HG02852 (cell line): ENCODE measurements around the gene ZCCHC24.

Source experiments
- ATAC-seq: cut with Tn5 transposase; IDR thresholded peaks from one replicate; pipeline ENCODE4 v1.9.1; 2021; ENCODE audit warnings: mild to moderate bottlenecking, moderate library complexity; ENCODE audit not compliant: unreplicated experiment

Gene ZCCHC24

DNA sequence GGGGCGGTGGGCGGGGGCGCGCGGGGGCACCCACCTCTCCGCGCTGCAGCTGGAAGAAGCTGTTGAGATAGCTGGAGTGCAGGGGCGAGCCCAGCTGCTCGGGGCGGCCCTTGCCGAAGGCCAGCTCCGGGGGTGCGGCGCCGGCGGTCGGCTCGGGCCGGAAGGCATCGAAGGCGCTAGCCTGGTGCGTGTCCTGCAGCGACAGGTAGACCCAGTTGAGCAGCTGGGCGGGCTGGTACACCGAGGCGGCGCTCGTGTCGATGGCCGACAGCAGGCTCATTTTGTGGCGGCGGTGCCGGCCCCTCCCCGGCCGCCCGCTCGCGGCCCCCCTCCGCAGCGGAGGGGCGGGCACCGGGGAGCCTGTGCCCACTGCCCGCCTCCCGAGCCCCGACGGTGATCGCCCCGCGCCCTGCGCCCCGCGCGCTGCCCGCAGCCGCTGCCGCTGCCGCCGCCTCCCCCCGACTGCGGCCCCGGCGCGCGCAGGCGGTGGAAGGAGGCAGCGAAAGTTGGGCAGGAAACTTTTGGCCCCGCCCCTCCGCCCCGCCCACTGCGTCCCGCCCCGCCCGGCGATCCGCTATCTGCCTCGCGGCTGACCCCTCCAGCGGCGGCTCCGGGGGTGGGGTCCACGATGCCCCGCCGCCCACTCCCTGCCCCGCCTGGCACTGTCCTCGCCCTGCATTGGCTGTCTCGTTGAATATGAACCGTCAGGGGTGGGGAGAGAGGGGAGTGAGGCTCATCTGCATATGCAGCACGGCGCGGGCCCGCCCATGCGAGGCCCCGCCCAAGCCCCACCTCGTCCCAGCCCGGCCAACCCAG lies at the start of gene ZCCHC24:
TSS of gene ZCCHC24 (minus strand) at position 464 of the 816 bp plus-strand sequence. CDS start at position 280, 184 bp downstream.
- ATAC-seq, result peak; percentile 95

DNA sequence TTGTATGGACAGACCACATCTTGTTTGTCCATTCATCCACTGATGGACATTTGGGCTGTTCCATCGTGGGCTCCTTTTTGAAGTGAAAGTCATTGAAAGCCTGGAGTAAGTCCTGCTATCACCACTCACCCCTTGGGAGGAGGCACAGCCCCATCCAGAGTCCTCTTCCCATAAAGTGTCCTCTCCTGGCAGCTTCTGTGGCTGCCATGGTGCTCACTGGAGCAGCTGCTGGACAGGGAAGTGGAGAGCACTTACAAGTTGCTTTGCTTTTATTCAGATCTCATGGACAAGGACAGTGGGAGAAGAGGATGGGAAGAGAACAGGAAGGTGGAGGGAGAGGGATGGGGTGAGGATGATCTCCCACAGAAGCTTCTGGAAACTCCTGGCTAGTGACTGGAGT lies 48.4 kb upstream of the ZCCHC24 start:
- ATAC-seq, result no peak

DNA sequence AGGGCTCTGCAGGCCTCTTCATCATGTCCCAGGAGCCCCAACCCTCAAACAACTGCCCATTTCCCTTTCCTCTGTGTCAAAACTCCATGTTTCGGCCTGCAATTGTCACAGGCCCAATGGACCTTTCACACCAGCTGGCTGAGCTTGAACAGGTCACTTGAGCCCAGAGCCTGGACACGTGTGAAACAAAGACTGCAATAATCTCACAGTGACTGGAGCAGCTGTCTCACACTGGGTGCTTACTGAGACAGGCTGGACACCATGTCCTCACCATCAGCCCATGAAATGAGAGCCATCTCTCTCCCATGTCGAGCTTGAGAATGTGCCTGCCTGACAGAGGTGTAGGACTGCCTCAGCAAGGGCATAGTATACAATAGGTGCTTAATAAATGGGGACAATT lies 47.4 kb upstream of the ZCCHC24 start:
- ATAC-seq, result no peak

DNA sequence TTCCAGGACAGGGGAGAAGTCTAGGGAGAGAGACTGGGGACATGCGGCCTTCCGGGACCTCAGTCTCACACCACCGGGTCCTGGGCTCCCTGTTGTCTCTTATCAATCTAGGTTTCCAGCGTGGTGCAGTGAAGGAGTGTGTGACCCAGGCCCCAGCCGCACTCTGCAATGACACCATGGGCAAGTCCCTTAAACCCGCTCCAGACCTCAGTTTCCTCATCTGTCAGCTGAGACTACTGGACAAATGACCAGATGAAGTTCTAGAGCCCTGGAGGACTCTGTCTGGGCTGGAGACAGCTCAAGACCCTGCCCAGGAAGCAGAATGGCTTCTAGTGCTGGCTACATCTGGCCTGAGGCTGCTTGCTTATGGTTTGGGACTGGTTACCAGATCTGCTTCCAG lies 46.8 kb upstream of the ZCCHC24 start:
- no peak for ATAC-seq

DNA sequence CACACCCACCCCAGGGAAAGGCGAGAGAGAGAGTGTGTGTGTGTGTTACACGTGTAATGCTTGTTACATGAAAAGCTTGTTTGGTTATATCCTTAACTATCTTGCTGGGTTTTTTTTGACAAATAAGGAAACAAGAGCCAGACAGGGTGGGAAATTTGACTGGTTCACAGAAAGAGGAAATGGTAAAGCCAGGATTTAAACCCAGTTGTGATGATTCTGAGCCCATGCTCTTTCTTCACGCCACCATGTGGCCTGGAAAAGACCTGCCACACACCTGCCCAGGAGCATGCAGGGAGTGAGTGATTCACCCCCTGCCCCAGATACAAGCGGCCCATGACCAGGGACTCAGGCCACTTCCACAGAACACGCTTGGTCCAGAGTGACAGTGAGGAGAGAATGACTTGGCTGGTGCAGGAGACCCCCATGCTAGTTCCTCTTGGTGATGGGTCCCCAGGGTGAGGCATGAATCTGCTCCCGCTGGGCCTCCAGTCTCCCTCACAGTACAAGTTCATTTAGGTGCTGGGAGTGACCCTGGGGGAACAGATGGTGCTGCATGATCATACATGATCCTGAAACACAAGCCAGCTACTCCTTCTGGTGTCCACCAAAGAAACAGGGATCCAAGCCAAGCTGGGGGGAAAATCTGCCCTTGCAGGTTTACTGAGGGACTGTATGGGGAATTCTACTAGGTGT lies 45.9 kb upstream of the ZCCHC24 start:
- ATAC-seq, result no peak

DNA sequence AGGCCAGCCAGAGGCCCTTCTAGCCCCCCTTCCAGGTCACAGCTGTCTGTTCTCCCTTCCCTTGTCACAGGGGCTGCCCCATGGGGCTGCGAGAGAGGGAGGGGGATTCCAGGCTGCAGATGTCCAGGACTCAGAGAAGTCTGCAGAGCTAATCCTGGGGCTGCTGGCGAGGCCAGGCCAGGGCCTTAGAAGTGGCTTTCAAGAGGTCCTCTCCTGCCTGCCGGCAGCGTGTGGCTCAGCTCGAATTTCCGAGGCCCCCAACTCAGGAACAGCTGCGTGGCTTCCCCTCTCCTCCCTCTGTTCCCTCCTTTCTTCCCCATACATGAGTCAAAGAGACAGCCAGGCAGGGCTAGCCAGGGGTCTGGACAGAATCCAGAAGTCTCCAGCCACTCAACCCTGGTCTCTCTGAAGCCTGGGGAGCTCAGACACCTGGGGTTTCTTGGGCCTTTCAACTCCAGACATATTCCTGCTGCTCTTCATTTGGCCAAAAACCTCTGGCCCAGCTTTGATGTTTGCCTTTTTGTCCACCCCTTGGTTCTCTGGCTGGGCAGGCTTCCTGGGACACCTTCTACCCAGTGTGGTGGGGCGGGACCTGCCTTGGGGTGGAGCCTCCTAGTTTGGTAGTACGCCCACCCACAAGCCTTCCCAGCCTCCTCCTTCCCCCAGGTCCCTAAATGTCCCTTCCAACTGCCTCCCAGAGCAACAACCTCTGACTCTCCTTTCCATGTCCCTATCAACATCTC lies 45.1 kb upstream of the ZCCHC24 start:
- ATAC-seq, result peak; percentile 55

DNA sequence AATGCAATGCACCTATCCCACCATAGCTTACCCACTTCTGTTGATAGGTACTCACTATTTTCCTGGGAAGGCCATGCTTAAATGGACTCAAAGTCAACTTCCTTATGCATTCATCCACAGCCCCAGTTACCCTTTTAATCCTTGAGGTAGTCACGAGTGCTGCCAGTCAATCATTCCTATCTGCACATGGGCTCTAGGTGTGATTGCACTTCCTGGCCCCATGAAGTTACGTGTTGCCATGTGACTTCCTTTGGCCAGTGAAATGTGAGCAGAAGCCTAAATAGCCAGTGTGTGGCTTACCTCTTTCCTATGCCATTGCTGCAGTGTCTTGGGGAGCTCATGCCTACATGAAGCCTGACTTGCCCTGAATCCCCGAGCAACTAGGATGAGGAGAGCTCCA lies 43.4 kb upstream of the ZCCHC24 start:
- no peak for ATAC-seq

DNA sequence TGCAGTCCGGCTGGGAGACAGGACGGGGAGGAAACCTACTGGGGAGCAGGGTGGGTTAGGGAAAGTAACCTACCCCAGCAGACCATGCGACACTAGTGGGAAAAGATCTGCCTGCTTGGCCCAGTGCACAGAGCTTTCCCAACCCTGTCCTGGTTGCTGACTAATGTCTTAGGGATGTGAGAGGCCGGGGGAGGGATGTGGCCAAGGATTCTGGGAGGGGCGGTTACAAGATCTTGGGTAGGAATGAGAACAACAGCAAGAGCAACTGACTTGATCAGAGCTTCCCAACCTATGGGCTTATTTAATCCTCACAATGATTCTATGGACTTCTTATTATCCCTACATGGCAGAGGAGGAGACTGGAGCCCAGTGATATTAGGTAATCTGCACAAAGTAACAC lies 42.9 kb upstream of the ZCCHC24 start:
- ATAC-seq, result no peak

DNA sequence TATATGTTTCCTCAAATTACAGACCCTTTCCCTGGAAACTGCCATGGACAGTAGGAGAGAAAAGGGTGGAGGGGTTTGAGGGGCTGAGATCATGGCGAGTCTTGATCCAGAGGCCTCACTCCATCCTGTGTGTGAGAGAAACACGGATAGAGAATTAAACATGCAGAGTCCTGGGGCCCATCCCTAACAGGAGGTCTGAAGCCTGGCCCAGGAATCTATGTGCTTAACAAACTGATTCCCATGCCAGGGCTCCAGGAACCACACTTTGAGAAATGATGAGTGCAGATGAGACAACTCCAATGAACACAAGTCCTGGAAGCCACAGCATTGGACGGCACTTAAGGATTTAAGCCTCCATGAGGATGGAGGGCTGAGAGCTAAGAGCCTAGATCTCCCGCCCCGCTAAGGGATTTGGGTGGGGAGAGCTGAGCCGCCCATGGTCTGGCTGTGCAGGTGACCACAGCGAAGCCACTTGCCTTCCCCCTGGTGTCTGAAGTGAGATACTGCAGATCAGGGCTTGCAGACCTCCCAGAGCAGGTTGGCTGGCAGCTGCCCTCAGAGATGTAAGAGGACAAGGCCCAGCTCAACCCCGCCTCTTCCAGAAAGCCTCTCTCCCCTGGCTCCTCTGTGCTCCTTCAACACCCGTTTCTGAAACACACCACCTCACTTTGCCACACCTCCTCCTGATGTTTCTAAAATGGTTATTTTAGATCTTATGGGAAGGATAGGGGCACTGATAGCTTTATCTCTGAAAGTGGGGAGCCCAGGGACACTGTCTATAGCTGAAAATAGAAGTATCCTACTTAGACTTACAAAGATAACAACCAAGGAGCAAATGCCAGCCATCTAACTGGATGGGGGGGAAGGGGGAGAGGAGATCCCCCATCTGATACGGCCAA lies 42.1 kb upstream of the ZCCHC24 start:
- peak; percentile 79 for ATAC-seq

DNA sequence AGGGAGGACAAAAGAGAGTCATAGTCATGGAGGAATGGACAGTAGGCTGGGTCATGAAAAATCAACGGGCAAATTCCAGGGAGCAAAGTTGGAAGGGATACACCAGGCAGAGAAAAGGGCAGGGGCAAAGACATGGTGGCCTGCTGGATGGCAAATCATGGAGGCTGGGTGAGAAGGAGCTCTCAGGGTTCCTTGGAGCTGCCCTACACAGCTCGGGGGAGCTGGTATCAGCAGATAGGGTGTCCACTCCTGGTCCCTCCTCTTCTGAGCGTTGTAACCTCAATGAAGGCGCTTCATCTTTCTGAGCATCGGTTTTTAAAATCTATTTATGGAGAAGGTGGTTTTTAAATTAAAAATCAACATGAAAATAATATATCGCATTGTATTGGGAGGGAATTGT lies 39.1 kb upstream of the ZCCHC24 start:
- ATAC-seq, result no peak

DNA sequence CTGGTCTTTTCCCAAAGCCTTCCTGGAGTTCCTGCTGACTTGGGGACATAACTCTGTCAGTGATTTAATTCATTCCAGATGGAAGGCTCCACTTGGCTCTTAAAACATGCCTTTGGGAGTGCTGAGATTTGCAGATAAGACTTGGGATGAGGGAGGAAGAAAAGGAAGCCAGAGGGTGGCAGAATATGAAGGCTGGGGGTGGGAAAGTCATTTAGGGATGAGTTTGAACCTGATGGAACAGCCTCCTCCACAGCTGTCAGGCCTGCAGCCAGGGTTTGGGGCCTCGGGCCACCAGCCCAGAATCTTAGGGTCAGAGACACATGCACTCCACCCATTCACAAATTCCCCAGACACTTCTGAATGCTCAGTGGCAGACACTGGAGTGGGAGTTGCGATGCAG lies 38.5 kb upstream of the ZCCHC24 start:
- ATAC-seq, result no peak

DNA sequence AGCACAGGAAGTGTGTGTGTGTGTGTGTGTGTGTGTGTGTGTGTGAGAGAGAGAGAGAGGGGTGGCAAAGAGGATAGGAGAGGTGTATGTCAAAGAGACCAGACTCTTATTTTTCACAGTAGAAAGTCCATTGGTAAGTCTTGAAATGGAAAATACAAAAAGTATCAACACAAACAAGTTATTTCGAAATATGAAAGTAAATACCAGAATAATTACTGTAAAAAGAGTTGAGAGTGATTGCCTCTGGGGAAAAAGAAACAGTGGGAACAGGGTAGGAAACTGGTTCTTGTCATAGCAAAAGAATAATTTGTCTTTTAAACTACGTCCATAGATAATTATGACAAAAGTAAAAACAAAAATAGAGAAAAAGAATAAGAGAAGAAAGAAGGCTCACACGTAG lies 37.9 kb upstream of the ZCCHC24 start:
- ATAC-seq, result no peak

DNA sequence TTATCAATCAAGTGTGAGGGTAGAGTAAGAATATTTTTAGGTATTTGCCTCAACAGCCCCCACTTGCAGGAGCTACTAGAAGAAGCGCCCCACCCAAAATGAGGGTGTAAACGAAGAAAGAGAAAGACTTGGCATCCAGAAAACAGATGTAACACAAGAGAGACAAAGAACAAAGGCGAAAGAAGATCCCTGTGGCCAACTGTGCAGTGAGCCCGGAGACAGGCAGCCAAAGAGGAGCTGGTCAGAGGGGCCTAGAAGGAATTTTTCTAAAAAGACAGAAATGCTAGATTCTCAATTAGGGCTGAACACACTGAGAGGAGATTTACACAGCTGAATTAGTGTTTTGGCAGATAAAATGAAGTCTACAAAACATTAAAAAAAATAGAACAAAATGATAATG lies 37.3 kb upstream of the ZCCHC24 start:
- ATAC-seq, result no peak

DNA sequence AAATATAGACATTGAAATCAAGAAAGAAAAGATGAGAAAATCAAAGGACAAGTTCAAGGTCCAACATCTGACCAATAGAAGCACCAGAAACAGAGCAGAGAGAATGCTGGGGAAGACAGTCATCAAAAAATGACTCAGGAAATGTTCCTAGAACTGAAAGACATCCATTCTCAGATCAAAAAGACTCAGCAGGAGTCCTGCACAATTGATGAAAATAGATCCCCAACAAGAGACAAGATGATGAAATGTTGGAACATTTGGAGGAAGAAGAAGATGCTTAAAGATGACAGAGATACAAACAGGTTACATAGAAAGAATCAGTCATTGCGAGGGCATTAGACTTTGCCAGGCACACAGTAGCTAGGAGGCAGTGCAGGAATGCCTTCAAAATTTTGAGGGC lies 36.9 kb upstream of the ZCCHC24 start:
- ATAC-seq, result no peak

DNA sequence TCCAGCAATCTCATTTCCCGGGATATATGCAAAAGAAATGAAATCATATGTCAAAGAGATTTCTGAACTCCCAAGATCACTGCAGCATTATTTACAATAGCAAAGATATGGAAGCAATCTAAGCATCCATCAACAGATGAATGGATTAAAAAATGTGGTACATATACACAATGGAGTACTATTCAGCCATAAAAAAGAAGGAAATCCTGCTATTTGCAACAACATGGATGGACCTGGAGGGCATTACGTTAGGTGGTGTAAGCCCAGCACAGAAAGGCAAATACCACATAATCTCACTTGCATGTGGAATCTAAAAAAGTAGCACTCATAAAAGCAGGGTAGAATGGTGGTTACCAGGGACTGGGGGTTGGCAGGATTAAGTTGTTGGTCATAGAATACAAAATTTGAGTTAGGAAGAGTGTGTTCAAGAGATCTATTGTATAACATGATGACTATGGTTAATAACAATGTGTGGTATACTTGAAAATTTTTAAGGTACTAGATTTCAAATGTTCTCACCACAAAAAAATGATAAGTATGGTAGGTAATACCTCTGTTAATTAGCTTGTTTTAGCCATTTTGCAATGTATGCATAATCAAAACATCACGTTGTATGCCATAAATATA lies 34.0 kb upstream of the ZCCHC24 start:
- no peak for ATAC-seq

DNA sequence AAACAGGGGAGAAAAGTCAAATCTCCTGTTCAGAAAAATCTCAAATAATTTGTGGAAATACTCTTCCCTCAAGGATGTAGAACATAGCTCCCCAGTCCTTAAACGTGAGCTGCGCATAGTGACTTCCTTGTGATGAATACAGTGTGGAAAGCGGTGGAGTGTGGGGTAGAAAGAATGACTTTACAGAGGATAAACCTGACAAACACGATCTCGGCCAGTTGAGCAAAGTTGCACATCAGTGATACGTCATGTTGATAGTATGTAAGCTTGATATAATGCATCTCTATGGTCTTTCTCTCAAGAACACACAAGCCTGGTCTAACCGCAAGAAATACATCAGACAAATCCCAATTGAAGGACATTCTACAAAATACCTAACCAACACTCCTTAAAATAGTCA lies 32.0 kb upstream of the ZCCHC24 start:
- no peak for ATAC-seq

DNA sequence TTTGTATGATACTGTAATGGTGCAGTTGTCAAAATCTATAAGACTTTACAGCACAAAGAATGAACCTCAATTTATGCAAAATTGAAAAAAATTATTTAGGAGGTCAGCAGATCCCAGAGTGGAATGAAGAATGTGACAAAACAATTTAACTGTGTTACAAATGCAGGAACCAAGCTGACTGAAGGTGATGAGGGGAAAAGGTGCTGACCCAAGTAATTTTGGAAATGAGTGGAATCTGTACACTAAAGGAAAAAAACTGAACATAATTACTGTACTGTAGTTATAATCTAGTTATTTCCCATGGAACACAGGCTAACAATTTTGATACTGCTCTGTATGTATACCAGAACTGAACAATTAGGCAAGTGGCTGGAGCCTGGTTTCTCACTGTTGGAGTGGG lies 31.2 kb upstream of the ZCCHC24 start:
- no peak for ATAC-seq

DNA sequence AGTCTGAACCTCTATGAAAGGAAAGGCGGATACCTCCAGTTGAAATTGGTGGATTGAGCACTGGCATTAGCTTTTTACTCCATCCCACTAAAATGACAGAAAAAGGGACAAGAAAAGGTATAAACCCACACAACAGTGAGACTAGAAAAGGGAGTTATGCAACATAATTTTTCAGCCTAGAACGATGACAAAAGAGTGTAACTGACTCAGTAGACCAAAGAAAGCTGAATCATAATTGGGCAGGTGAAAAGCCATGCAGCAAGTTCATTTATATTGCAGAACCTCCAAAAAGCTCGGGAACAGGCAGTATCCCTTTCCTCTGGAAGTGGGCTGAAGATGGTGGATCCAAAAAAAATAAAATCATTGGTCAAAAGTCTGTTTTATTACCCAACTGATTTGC lies 30.5 kb upstream of the ZCCHC24 start:
- no peak for ATAC-seq

DNA sequence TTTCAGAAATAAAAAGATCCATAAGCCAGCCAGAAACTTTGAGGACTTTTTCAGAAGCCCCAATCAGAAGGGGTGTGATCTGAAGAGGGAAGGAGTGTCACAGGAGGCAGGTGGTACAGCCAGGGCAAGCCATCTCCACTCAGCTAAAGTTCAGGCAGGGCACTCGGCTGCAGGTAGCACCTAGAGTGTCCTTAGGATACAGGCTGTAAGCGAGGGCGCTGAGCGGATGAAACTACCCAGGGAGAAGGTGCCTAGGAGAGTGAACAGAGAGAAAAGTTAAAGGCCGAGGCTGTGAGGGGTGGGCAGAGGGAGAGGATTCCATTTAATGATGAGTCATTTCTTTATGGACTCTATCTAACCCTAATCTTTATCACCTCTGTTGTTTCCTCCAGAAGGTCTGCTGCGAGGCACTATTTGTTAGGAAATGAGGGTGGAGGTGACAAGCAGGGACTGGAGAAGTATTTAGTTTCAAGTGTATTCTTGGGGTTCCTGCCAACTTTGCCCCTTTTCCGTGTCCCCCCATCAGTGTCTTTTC lies 29.8 kb upstream of the ZCCHC24 start:
- no peak for ATAC-seq

DNA sequence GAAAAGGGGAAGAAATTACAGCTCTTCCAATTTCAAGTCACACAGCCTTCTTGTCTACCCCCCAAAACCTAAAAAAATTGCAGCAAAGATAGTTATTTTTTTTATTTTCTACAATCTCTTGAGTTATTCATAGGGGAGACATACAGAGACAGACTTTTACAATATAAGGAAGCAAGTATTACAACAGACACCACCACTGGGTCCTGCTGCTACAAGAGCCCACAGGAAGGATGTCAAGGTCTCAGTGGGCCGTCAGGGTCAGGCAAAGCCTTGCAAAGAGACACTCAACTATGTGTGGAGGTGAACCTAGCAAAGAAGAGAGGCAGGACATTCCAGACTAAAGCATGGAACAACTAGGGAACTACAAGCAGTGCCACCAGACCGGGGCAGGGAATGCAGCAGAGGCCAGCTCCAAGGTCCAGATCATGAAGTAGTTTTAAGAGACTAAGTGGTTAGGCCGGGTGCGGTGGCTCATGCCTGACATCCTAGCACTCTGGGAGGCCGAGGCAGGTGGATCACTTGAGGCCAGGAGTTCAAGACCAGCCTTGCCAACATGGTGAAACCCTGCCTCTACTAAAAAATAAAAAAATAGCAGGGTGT lies 28.2 kb upstream of the ZCCHC24 start:
- ATAC-seq, result no peak
